ENCODE data around the gene HNRNPH3.

DNA sequence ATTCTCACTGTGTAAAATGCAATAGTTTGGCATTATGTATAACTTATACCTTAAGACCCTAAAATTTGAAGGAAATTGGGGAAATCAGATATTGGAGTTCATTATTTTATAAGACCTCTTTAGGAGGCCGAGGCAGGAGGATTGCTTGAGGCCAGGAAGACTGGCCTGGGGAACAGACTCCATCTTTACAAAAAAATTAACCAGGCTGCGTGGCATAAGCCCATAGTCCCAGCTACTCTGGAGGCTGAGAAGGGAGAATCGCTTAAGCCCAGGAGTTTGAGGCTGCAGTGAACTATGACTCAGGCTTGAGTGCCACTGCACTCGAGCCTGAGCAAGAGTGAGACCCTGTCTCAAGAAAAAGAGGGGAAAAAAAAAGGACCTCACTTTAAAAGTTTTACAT lies 14.9 kb downstream of the HNRNPH3 start:
- TF ChIP-seq, protein P1, sequence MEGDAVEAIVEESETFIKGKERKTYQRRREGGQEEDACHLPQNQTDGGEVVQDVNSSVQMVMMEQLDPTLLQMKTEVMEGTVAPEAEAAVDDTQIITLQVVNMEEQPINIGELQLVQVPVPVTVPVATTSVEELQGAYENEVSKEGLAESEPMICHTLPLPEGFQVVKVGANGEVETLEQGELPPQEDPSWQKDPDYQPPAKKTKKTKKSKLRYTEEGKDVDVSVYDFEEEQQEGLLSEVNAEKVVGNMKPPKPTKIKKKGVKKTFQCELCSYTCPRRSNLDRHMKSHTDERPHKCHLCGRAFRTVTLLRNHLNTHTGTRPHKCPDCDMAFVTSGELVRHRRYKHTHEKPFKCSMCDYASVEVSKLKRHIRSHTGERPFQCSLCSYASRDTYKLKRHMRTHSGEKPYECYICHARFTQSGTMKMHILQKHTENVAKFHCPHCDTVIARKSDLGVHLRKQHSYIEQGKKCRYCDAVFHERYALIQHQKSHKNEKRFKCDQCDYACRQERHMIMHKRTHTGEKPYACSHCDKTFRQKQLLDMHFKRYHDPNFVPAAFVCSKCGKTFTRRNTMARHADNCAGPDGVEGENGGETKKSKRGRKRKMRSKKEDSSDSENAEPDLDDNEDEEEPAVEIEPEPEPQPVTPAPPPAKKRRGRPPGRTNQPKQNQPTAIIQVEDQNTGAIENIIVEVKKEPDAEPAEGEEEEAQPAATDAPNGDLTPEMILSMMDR (IDR thresholded peaks at IDR 0.05): no peak
- TF ChIP-seq POLR2A (IDR thresholded peaks at IDR 0.05): no peak

All from heart left ventricle (tissue), 13 donors.